Measurements from ENCODE around the gene KCNG2.

KCNG2 gene

GRCh38 chr18:79889569-79889968 lies 91.8 kb downstream of the KCNG2 start:
- no peak for DNase-seq

- DNase-seq = peak in 1 of 2 experiments; percentile 22
Measured at GRCh38 chr18:79890674-79891073, 92.9 kb downstream of the KCNG2 start.

GRCh38 chr18:79896738-79897137 lies 99.0 kb downstream of the KCNG2 start:
- peak in 1 of 2 experiments; percentile 0 for DNase-seq

- peak in 1 of 2 experiments; percentile 1 for DNase-seq
Measured at GRCh38 chr18:79897940-79898625, 100.3 kb downstream of the KCNG2 start.

GRCh38 chr18:79898952-79899608 lies 101.3 kb downstream of the KCNG2 start:
- DNase-seq = peak in 1 of 2 experiments; percentile 2

- peak in 1 of 2 experiments; percentile 2 for DNase-seq
Measured at GRCh38 chr18:79899609-79900445, 102.1 kb downstream of the KCNG2 start.

- DNase-seq = peak in 1 of 2 experiments; percentile 2
Measured at GRCh38 chr18:79900610-79901570, 103.2 kb downstream of the KCNG2 start.

GRCh38 chr18:79901665-79902064 lies 103.9 kb downstream of the KCNG2 start:
- DNase-seq = peak in 1 of 2 experiments; percentile 1

GRCh38 chr18:79902075-79902474 lies 104.3 kb downstream of the KCNG2 start:
- peak in 1 of 2 experiments; percentile 1 for DNase-seq

GRCh38 chr18:79902640-79903039 lies 104.9 kb downstream of the KCNG2 start:
- peak in 1 of 2 experiments; percentile 1 for DNase-seq

GRCh38 chr18:79903071-79903635 lies 105.4 kb downstream of the KCNG2 start:
- DNase-seq = no peak

- DNase-seq = peak in 1 of 2 experiments; percentile 0
Measured at GRCh38 chr18:79903787-79904356, 106.1 kb downstream of the KCNG2 start.

GRCh38 chr18:79904357-79905147 lies 106.8 kb downstream of the KCNG2 start:
- peak in 1 of 2 experiments; percentile 2 for DNase-seq

- DNase-seq = peak in 1 of 2 experiments; percentile 8
Measured at GRCh38 chr18:79905389-79905911, 107.7 kb downstream of the KCNG2 start.

- DNase-seq = no peak
Measured at GRCh38 chr18:79905993-79906392, 108.3 kb downstream of the KCNG2 start.

- DNase-seq = no peak
Measured at GRCh38 chr18:79906706-79907105, 109.0 kb downstream of the KCNG2 start.

GRCh38 chr18:79910563-79911343 lies 113.0 kb downstream of the KCNG2 start:
- DNase-seq = peak in 1 of 2 experiments; percentile 1

GRCh38 chr18:79911344-79912270 lies 113.9 kb downstream of the KCNG2 start:
- DNase-seq = peak in 1 of 2 experiments; percentile 1

All from activated CD4-positive, alpha-beta T cell treated with anti-CD3 and anti-CD28 coated beads, Interleukin-2, amount 50 U/mL, for 48 hours (primary cell).